ENCODE results near the gene TRA2B.

TRA2B gene

GRCh38 chr3:185920184-185920583 lies 17.6 kb downstream of the TRA2B start:
- H3K4me3 ChIP-seq (ENCODE audit: low read length), result no peak overlapping the region
- peaks cover 80% of the 10 kb centered on the region for H4K20me1 ChIP-seq (ENCODE audit: insufficient read depth, low read length)
- no peak overlapping the region for H3K4me2 ChIP-seq (ENCODE audit: low read depth, low read length)
- peaks cover 54% of the 10 kb centered on the region for H3F3A ChIP-seq (ENCODE audit: insufficient read depth, low read length)
- no peak for TF ChIP-seq EZH2 (optimal IDR thresholded peaks at IDR 0.05; ENCODE audit: low read depth, low read length)
- no peak for TF ChIP-seq EZH2phosphoT487 (IDR thresholded peaks at IDR 0.05; ENCODE audit: low read length)
- TF ChIP-seq, protein P1, sequence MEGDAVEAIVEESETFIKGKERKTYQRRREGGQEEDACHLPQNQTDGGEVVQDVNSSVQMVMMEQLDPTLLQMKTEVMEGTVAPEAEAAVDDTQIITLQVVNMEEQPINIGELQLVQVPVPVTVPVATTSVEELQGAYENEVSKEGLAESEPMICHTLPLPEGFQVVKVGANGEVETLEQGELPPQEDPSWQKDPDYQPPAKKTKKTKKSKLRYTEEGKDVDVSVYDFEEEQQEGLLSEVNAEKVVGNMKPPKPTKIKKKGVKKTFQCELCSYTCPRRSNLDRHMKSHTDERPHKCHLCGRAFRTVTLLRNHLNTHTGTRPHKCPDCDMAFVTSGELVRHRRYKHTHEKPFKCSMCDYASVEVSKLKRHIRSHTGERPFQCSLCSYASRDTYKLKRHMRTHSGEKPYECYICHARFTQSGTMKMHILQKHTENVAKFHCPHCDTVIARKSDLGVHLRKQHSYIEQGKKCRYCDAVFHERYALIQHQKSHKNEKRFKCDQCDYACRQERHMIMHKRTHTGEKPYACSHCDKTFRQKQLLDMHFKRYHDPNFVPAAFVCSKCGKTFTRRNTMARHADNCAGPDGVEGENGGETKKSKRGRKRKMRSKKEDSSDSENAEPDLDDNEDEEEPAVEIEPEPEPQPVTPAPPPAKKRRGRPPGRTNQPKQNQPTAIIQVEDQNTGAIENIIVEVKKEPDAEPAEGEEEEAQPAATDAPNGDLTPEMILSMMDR (IDR thresholded peaks at IDR 0.05; ENCODE audit: low read length), result no peak
- H3K27me3 ChIP-seq (replicated peaks; ENCODE audit: insufficient read depth, low read length), result no peaks in the 10 kb centered on the region
- H3K4me1 ChIP-seq (ENCODE audit: low read length), result no peaks in the 10 kb centered on the region
- H3K9ac ChIP-seq (ENCODE audit: low read length), result no peak overlapping the region
- peaks cover 81% of the 10 kb centered on the region for H3K36me3 ChIP-seq (replicated peaks; ENCODE audit: insufficient read depth, low read length)
- DNase-seq, result no peak
- no peaks in the 10 kb centered on the region for H3K9me3 ChIP-seq (replicated peaks; ENCODE audit: insufficient read depth, low read length)
- H3K9me2 ChIP-seq (replicated peaks; ENCODE audit: insufficient read depth, low read length), result no peaks in the 10 kb centered on the region
- peaks cover 97% of the 10 kb centered on the region for H3K79me2 ChIP-seq (ENCODE audit: low read length)
- H3K27ac ChIP-seq (ENCODE audit: low read length), result no peak overlapping the region
- H2AFZ ChIP-seq (ENCODE audit: low read length), result no peak overlapping the region

GRCh38 chr3:185916042-185916833 lies 21.6 kb downstream of the TRA2B start:
- H3K9ac ChIP-seq (ENCODE audit: low read length), result no peak overlapping the region
- H3K4me2 ChIP-seq (ENCODE audit: low read depth, low read length), result no peak overlapping the region
- H3K79me2 ChIP-seq (ENCODE audit: low read length), result peaks cover 63% of the 10 kb centered on the region
- H3K4me3 ChIP-seq (ENCODE audit: low read length), result no peak overlapping the region
- H3F3A ChIP-seq (ENCODE audit: insufficient read depth, low read length), result peaks cover 81% of the 10 kb centered on the region
- H3K9me3 ChIP-seq (replicated peaks; ENCODE audit: insufficient read depth, low read length), result no peaks in the 10 kb centered on the region
- TF ChIP-seq EZH2phosphoT487 (IDR thresholded peaks at IDR 0.05; ENCODE audit: low read length) (no peak), EZH2 (optimal IDR thresholded peaks at IDR 0.05; ENCODE audit: low read depth, low read length) (no peak)
- TF ChIP-seq, protein P1 (IDR thresholded peaks at IDR 0.05; ENCODE audit: low read length), result no peak
- H4K20me1 ChIP-seq (ENCODE audit: insufficient read depth, low read length), result peaks cover 51% of the 10 kb centered on the region
- no peak overlapping the region for H2AFZ ChIP-seq (ENCODE audit: low read length)
- no peaks in the 10 kb centered on the region for H3K27me3 ChIP-seq (replicated peaks; ENCODE audit: insufficient read depth, low read length)
- DNase-seq, result no peak
- H3K36me3 ChIP-seq (replicated peaks; ENCODE audit: insufficient read depth, low read length), result peaks cover 56% of the 10 kb centered on the region
- no peaks in the 10 kb centered on the region for H3K9me2 ChIP-seq (replicated peaks; ENCODE audit: insufficient read depth, low read length)
- no peaks in the 10 kb centered on the region for H3K4me1 ChIP-seq (ENCODE audit: low read length)
- H3K27ac ChIP-seq (ENCODE audit: low read length), result no peak overlapping the region

GRCh38 chr3:185915642-185916041 lies 22.2 kb downstream of the TRA2B start:
- Histone ChIP-seq H3K9ac (ENCODE audit: low read length) (no peak overlapping the region), H3F3A (ENCODE audit: insufficient read depth, low read length) (peaks cover 82% of the 10 kb centered on the region), H3K27ac (ENCODE audit: low read length) (no peak overlapping the region), H3K4me1 (ENCODE audit: low read length) (no peaks in the 10 kb centered on the region), H3K4me2 (ENCODE audit: low read depth, low read length) (no peak overlapping the region), H3K36me3 (replicated peaks; ENCODE audit: insufficient read depth, low read length) (peaks cover 51% of the 10 kb centered on the region), H2AFZ (ENCODE audit: low read length) (no peak overlapping the region), H3K27me3 (replicated peaks; ENCODE audit: insufficient read depth, low read length) (no peaks in the 10 kb centered on the region), H3K4me3 (ENCODE audit: low read length) (no peak overlapping the region), H3K9me3 (replicated peaks; ENCODE audit: insufficient read depth, low read length) (no peaks in the 10 kb centered on the region), H3K9me2 (replicated peaks; ENCODE audit: insufficient read depth, low read length) (no peaks in the 10 kb centered on the region), H3K79me2 (ENCODE audit: low read length) (peaks cover 57% of the 10 kb centered on the region), H4K20me1 (ENCODE audit: insufficient read depth, low read length) (peaks cover 47% of the 10 kb centered on the region)
- TF ChIP-seq EZH2 (optimal IDR thresholded peaks at IDR 0.05; ENCODE audit: low read depth, low read length) (no peak), EZH2phosphoT487 (IDR thresholded peaks at IDR 0.05; ENCODE audit: low read length) (no peak)
- TF ChIP-seq, protein P1 (IDR thresholded peaks at IDR 0.05; ENCODE audit: low read length), result no peak
- no peak for DNase-seq

All from MM.1S (cell line).